Skeletal muscle cell (primary cell): ENCODE data around the gene ADAD2.
A peak's percentile ranks its signal among the peaks of the same experiment; 100 is the strongest.

Experiments
- DNase-seq: peaks from one replicate; pipeline ENCODE4 v3.0.0-alpha.2; 2010; ENCODE audit warnings: low read depth
- H3K4me3 ChIP-seq: 2 replicates; pipeline ENCODE4 v1.5.1; 2011; ENCODE audit warnings: low read depth, mild to moderate bottlenecking, control low read depth, low read length, moderate library complexity

Gene ADAD2

GRCh38 chr16:84175350-84176081 is 15.4 kb upstream of the ADAD2 start:
- no peak for DNase-seq
- H3K4me3 ChIP-seq: no peak overlapping the region

DNA sequence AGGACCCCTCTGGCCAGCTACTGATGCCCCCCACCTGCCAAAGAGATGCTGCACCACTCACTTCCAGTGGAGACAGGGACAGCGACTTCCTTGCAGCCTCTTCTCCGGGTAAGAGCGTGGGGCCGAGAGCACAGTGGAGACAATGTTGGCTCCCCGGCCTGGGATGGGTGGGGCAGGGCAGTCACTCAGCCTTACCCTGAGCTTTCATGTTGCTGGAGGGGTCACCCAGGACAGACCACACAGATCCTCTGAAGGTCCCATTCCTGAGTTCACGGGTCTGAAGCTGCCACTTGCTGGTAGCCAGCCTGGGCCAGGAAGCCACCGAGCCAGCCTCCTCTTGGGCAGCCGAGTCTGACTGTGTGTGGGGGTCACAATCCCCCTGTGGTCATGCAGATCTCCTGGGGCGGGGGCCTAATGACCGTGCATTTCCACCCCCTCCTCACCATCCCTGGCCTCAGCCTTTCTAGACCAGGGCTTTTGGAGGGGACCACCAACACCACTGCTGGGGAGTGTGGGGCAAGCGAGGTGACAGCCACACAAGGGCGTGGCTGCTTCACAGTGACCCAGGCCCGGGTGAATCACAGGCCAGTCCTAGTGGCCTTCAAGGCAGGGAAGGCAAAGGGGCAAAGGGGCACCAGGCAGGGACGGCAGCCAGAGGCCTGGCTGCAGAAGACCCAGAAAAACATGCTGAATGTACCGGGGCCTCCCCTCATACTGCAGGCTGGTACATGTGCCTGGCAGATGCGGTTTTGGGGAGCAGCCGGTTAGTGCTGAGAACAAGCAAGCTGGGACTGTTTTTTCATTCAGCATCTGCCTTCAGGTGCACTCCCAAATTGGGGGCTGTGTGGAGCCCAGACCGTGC is 14.5 kb upstream of the ADAD2 start:
- H3K4me3 ChIP-seq: no peak overlapping the region
- DNase-seq: no peak

DNA sequence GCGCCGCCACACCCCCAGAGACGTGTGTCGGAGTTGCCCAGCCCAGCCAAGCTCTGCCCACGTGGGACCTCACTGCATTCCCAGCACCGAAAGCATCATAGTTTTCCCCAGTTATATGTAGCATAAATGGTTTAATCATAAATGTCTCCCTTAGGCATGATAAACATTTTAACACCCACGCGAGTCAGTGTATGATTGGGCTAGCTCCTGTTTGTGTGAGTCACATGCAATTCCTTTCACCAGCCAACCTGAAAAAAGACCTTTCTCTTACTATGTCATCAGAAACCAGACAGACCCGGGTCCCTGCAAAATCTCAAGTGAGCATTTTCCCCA is 13.2 kb upstream of the ADAD2 start:
- DNase-seq: no peak
- no peak overlapping the region for H3K4me3 ChIP-seq

GRCh38 chr16:84178146-84178765 is 12.7 kb upstream of the ADAD2 start:
- DNase-seq: no peak
- H3K4me3 ChIP-seq: no peak overlapping the region

GRCh38 chr16:84178892-84179611 is 11.9 kb upstream of the ADAD2 start:
- no peak for DNase-seq
- H3K4me3 ChIP-seq: no peak overlapping the region

GRCh38 chr16:84179612-84180320 is 11.2 kb upstream of the ADAD2 start:
- H3K4me3 ChIP-seq: no peak overlapping the region
- no peak for DNase-seq

DNA sequence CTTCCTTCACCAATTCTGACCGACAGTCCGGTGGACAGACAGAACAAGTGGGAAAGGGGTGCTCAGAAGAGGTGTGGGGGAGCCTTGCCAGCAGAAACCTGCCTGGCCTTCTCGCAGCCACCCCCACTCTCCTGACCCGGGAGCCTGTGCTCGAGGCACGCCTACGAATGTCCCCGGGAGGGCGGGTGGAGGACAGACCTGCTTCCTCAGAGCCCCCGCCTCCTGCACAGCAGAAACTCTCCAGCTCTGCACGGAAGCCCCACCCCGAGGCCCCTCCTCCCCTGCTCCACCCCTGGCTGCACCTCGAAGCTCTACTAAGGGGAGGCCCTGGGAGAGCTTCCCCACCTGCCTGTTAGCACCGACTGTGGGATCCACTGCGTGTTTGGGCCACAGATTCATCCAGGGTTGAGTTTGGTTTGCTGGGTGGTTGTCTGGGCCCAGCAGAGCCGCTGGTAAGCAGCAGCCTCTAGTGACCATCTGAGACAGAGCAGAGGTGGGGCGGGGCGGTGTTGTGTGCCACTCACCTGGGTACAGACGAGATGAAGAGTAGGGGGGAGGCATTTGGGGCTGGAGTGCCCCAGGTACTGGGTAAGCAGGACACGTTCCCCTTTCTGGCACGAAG is 10.3 kb upstream of the ADAD2 start:
- DNase-seq: no peak
- H3K4me3 ChIP-seq: no peak overlapping the region

GRCh38 chr16:84181144-84181915 is 9.6 kb upstream of the ADAD2 start:
- no peak for DNase-seq
- H3K4me3 ChIP-seq: no peak overlapping the region

- no peak for DNase-seq
- no peak overlapping the region for H3K4me3 ChIP-seq
These were observed 8.9 kb upstream of the ADAD2 start for GRCh38 chr16:84182104-84182503.

- H3K4me3 ChIP-seq: no peak overlapping the region
- no peak for DNase-seq
These were observed 8.0 kb upstream of the ADAD2 start for GRCh38 chr16:84182680-84183571.

DNA sequence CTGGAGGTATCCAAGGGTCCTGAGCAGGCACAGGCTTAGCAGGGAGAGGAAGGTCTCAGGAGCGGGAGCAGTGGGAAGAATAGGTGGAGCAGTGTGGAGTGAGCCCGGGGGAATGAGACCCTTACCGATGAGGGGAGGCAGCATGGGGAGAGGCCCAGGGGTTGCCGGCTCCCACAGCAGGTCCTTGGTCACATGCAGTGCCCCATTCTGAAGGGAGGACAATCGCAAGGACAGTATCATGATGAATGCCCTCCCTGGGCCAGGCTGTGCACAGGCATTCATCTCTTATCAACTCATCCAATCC is 7.4 kb upstream of the ADAD2 start:
- no peak for DNase-seq
- H3K4me3 ChIP-seq: no peak overlapping the region

GRCh38 chr16:84183911-84184591 is 6.9 kb upstream of the ADAD2 start:
- no peak overlapping the region for H3K4me3 ChIP-seq
- no peak for DNase-seq

GRCh38 chr16:84184775-84185174 is 6.2 kb upstream of the ADAD2 start:
- no peak for DNase-seq
- H3K4me3 ChIP-seq: no peak overlapping the region

- DNase-seq: peak; percentile 75
- H3K4me3 ChIP-seq: peak within 1 kb of the TSS; percentile 83
These were observed 4.1 kb upstream of the ADAD2 start, which contains the start of gene TAF1C for GRCh38 chr16:84186685-84187437. TSS of gene TAF1C (minus strand) at chr16:84187057. CDS start at chr16:84184988, 2,069 bp downstream.

- H3K4me3 ChIP-seq: no peak overlapping the region
- no peak for DNase-seq
These were observed 509 bp downstream of the ADAD2 start for GRCh38 chr16:84191466-84191865.

DNA sequence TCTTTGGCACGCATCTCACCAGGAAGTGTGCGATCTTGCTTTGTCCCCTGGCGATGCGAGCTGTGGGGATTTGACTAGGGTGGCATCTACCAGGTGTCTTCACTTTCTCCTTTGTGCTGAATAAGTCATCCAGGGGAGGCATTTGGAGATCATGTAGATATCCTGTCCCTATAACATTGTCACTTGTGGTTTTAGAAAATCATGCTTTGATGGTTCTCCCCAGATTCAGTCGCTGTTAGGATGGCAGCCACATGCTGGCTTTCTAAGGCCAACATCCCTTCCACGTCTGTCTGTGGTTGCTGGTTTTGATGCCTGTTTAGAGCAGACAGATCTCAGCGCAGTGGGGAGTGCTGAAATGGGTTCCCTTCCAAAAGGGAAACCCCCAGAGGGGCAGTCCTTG is 2.5 kb downstream of the ADAD2 start:
- DNase-seq: no peak
- H3K4me3 ChIP-seq: no peak overlapping the region
